GM19351 (cell line): ENCODE data around the gene CDK5R2.

Source experiments
- ATAC-seq: cut with Tn5 transposase; IDR thresholded peaks from one replicate; pipeline ENCODE4 v1.9.1; 2021; ENCODE audit warnings: mild to moderate bottlenecking, moderate library complexity; ENCODE audit not compliant: unreplicated experiment

CDK5R2 gene

DNA sequence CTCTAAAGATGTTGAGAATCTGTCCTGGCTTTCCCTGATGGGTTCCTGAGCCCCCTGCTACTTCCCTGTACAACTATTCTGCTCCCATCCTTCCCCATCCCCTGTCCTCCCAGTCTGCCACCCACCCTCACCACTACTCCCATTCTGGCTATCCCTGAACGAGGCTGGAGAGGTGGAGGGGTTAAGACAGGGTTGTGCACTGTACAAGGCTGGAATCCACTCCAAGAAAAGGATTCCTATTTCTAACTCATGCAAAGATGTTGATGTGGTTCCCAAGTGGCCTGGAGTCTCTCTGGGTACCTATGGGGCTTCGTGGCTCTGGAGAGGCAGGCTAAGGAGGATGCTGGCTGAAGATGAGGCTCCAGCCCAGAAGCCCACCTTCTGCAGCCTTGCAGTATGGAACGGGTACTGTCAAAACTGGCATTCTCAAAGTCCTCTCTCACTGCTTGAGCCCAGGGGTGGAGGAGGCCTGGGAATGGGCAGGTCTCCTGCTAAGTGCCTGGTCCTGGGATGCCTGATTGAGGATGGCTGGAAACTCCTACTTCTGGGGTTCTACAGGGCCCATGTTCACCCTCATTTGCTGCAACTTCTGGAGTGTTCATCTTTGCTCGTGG, 26.8 kb downstream of the CDK5R2 start:
- ATAC-seq = no peak

DNA sequence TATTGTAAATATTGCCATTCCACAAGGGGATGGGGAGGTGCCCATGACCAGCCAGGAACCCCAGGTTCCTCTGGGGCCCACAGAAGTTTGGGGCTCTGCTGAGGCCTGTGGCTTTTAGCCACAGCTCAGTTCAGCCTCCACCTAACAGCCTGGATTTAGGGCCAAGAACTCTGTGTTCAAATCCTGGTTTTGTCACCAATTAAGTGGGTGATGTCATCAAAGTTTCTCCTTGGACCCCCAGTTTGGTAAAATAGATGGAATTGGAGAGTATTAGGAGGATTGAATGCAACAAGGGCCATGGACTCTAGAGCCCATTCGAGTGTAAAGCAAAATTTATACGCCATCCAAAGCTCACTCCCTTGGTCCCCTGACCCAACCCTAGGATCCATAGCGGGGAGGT, 28.7 kb downstream of the CDK5R2 start:
- no peak for ATAC-seq

DNA sequence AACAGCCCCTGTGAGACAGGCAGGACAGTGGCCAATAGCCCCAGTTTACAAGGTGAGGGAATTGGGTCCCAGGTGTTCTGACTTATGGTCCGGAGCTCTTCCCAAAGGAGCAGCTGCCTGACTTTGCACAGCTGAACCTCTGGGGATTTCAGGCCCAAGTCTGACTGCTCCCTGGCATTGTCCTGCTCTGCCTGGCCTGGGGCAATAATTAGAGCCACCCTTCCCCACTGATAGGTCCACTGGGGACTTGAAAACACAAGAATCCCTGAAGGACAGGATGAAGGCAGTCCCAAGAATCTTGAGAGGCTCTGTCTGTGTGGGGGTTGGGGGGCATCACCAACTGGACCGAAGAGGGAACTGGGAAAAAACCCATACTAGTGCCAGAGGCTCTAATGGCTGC, 29.2 kb downstream of the CDK5R2 start:
- ATAC-seq = no peak

DNA sequence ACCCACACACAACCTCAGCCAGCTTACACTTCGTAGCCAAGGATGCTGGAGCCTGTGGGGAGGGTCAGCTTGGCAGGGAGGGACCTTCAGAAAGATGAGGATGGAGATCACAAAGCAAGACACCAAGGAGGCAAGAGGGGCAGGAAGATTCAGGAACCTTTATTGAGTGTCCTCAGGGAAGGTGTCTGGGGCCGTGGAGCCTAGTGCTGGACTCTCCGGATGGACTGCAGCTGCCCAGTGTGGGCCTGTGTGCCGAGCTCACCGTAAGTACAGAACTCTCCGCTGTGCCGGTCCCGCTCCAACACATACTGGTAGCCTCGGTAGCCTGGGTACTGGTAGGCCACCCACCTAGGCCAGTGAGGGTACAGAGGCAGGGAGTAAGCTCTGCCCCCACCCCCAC, 30.6 kb downstream of the CDK5R2 start:
- ATAC-seq = no peak

DNA sequence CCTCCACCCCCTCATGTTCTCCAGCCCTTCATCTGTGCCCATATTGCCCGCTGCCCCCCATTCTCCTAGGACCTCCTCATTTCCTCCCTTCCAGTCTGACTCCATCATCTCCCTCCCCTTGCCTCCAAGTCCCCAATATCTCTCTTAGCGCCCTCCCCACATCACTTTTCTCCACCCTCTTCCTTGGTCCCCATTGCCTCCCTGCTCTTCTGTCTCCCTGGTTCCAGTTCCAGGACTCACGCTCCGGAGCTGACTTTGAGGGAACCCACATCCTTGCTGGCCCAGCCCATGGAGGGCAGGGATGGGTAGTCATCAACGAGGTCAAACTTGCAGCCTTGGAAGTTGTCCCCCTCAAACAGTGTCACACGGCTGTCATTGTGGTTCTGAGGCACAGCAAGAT, 31.1 kb downstream of the CDK5R2 start:
- ATAC-seq = no peak

DNA sequence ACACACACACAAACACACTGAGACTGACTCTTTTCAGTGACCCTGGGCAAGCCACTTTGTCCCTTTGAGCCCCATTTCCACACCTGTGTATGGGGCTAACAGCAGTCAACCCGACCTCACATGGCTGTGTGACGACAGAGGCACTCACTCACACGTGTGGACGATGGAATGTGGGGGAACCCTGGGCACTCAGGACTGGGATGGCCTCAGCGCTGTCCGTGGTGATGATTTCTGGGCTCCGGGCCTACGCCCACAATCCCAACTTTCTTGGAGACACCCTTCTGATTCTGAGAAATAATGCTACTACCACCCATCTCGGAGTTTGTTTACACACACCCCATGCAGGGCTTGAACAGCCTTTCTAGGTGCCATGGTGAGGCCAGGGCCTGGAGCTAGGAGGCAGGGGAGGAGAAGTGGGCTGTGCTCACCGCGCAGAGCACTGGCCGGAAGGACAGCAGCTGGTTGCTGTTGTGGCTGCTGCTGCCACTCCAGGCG, 32.3 kb downstream of the CDK5R2 start:
- no peak for ATAC-seq

DNA sequence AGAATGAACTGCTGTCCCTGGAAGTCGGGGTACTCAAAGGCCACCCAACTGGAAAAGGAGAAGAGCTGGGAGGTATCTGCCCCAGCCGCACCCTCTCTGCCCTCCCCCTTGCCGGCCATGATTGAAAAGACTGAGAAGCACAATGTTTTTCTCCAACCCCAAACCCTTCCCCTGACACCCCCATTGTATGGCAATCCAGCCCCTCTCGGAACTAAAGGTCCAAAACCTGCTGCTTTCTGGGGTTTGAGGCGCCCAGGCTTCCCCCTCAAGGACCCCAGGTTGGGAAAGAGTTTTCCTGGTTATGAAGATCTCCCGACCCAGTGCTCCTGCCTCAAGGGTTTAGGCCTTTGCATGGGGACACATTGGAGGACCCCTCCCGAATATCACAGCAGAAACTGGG, 32.7 kb downstream of the CDK5R2 start:
- no peak for ATAC-seq

DNA sequence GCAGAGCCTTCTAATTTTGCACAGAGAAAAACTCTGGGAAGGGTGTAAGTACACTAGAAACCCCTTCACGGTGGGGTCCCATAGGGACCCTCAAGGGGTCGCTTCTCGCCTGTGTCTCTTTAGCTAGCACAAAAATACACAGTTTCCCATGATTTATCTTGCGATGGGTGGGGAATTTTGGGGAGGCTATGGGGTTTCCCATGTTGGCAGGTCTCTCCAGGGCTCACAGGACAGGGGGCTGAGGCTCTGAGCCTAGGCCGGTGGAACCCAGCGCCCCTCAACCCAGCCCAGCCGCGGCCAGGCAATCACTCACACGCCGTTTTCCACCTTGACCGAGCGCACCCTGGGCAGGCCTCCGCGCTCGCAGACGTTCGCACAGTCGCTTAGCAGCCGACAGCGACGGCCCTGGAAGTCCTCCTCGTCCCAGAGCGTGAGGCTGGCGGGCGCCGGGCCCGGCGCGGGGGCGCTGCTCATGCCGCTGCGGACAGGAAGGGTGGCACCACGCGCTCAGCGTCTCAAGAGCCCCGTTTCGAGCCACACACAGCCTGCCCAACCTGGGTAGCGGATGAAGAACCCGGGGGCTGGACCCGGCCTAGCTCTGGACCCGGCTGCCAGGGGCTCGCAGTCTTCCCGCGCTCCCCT, 33.4 kb downstream of the CDK5R2 start:
- ATAC-seq = no peak

DNA sequence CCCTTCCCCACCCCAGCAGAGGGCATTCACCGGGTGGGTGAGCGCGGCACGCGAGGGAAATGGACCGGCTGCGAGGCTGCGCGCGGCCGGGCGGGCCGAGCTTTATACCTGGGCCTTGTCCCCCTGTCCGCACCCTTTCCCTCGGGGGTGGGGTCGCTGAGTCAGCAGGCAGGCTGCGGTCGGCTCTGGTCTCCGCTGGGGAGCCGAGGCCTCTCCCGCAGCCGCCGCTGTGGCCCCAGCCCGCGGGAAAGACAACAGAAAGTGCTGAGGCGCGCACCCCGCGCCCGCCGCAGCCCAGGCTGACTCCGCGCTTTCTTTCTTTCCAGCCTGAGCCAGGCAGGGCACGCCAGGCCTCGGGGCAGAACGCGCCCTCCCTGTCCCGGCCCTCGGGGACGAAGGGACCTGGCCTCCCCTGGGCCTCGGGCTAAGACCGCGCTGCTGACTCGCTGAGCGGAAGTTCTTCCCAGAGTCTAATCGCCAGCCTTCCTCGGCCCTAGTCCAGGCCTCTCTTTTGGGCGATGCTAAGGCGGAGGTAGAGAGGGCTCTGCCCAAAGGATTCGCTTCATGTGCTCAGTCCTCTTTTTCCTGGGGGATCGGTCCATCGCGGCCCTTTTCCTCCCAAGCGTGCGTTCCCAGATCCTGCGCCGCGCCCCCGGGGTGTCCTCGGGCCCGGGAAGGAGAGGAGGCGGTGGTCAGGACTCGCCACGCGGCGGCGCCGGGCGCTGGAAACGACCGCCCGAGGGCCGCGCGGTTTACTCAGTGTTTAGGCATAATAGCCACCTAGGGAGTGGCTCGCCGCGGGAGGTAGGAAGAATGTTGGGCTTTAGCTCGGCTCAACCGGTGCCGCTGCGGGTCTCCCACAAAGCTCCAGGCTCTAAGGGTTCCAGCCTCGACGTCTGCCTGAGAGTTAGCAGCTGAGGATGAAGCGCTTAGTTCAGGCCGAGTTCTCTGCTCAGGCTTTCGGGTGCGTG, 34.2 kb downstream of the CDK5R2 start, which contains the start of gene CRYBA2:
Gene CRYBA2, minus strand, starts transcription at position 78 of the 971 bp plus-strand sequence. CDS start 246 bp downstream, outside the sequence.
- ATAC-seq = no peak

DNA sequence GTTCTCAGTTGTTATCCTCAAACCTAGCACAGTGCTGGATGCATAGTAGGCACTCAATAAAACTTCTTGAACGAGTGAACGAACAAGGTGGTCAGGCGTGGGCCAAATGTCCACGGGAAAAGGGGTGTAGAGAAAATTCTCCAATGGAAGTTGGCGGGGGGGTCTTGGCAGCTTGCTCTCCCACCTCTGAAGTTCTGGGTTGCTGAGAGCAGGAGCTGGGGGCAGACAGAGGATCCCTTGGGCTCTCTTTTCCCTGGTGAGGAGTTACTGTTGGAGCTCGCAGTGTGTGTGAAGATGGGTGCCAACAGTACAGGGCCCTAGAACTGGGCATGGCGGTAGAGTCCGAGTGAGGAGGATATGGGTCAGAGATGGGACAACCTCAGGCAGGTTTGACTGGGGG, 36.1 kb downstream of the CDK5R2 start:
- ATAC-seq = no peak

DNA sequence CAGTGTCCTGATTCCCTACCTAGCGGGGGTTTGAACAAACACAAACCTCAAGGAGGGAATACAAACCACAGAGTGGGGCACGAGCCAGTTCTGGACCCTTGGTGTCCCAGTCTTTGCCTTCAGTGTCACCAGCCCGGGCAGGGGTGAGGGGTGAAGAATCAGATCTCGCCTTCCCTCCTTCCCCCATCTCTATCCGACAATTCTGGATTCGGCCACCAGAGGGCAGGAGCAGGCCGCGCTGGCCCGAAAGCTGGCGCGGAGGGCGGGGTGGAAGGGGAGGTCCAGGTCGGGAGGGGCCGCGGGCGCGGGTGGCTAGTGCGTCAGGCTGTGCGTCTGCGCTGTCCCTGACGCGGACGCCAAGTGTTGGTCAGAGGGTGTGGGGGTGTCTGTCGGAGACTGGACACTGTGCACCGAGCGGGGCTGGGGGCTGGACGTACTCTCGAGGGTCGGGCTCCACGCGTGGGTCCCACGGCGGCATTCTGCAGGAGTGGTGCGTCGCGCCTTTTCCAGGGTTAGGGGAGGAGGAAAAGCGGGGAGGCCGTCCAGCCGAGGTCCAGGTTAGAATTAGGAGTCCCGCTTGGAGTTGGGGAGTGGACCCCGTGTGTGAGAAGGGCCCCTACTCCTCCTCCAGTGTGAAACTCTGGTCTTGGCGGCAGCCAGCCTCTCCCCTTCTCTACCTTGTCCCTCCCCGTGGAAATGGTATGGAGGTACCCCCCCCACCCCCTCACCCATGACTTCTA, 36.7 kb downstream of the CDK5R2 start:
- ATAC-seq = peak; percentile 70

DNA sequence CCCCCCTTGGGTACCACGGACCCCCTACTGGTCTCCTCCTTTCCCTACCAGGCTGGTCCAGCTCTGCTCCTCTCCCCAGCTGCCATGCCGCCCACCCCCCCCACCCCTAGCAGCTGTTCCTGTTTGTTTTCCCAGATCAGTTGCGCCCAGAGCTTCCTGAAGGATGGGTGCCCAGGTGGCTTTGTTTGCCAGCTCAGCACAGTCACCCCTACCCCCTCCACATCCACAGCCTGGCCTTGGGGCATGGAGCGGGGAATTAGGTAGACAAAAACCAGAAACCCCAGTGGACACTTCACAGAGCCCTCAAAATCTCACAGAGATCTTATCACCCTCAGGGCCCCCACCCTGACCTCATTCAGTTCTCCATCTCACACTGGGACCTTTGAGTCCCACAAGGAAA, 37.5 kb downstream of the CDK5R2 start:
- ATAC-seq = no peak

DNA sequence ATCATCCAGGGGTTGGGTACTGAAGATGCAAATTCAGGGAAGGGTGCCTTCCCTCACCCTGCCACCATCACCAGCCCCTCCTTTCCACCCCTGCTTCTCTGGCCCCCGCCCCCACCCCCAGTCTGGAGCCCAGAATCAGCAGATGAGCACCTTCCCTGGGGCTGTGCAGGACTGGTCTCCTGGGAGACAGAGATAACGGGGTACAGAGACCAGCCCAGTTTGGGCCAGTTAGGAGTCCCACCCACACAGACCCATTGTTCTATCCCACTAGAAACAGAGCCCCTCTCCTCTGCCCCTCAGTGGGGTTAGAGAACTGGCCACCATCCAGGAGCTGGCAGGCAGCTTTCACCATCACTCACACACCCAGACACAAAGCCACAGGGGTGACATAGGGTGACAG, 38.3 kb downstream of the CDK5R2 start:
- ATAC-seq = no peak

DNA sequence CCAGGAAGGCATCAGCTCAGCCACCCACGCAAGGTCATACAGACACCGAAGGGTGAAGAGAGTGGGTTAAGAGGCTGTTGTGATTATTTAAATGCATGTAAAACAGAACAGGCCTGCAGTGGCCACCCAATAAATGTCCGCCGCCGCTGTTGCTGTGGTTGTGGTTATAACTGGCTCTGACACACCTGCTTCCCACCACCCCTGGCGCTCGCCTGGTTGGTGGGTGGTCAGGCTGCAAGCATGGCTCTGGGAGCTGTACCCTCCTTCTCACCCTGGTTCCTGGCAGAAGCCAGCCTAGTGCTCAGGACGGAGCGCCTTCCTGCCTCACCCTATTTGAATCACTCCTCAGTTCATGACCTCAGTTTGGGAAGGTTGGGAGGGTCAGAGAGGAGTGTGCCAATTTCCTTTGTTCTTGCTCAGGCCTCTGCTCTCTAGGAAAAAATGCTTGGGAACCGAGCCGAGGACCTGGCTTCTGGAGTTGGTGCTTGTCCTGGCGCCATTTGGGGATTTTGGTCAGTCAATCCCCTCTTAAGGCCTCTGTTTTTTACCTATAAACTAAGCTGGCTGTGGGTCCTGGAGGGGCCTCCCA, 39.0 kb downstream of the CDK5R2 start:
- ATAC-seq = no peak

DNA sequence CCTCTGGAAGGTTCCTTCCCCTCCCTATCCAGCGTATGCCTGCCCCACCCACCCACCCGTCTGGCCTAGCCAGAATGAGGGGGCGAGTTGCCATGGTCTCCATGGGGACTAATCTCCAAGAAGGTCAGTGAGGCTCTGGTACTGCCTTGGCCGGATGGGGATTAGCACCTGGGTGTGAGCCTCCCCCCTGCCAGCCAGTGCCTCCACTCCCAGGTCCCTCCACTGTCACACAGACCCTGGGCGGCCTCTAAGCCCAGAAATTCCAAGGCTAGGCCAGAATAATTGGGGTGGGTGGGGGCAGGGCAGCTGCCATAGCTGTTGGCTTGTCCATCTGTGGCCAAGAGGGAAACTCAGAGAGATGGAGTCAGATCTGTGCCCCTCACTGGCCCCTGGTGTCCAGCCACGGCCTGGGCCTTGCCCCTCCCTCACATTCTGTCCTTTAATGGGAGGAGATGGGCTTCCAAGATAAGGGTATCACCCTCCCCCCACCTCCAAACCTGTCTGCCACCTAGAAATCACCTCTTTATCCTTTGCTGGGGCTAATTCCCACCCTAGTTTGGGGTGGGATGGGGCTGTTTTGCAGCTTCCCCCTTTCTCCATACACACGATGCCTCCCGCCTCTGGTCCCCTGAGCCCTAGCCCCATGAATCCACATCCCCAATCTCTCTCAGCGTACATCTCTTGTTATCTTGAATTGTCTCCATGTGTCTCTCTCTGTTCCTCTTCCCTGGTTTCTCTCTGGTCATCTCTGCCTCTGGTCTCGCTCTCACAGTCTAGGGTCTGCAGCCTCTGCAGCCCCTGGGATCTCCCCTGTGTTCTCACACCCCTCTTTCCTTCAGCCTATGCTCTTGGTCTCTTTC, 39.8 kb downstream of the CDK5R2 start:
- ATAC-seq = no peak

DNA sequence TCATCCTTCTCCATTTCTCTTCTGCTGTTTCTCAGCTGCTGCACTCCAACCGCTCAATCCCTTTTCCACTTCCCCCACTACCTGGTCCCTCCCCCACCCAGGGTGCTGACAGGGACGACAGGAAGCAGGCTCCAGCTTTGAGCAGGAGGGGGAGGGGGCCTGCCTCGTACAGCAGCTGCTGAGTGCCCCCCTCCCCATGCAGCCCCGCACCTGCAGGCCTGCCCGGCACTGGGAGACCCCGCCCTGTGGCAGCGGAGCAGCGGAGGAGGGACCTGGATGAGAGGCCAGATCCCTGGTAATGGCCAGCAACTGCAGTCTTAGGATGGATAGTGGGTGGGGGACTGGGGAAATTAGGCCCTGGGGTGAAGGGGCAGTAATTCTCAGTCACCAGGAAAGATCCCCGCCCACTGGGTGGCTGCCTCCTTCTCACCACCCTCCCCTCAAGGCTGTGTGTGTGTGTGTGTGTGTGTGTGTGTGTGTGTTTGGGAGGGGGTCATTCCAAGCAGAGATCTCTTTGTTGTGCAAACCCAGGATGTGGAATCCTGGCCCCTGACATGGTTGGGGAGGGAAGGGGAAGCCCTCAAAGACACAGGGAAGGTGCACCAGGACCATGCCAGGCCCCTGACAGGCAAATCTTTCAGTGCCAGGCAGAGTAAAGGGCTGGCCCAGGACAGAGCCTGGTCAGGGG, 40.6 kb downstream of the CDK5R2 start:
- ATAC-seq = no peak

DNA sequence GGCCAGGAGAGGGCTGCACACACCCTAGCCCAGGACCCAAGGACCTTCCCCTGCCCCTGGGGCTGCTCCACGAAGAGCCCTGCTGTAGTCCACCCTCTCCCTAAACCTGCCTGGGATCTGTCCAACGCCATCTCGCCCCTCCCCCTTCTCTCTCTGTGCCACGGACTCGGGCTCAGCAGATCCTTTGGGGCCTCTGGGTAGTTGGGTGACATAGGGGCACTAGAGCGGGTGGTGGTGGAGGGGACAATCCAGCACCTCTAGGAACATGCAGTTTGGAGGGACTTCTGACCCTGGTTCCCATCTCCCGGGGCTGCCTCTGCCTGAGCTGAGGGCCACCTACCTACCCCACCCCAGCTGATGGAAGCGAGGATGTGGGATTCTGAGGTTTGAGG, 41.1 kb downstream of the CDK5R2 start:
- no peak for ATAC-seq

DNA sequence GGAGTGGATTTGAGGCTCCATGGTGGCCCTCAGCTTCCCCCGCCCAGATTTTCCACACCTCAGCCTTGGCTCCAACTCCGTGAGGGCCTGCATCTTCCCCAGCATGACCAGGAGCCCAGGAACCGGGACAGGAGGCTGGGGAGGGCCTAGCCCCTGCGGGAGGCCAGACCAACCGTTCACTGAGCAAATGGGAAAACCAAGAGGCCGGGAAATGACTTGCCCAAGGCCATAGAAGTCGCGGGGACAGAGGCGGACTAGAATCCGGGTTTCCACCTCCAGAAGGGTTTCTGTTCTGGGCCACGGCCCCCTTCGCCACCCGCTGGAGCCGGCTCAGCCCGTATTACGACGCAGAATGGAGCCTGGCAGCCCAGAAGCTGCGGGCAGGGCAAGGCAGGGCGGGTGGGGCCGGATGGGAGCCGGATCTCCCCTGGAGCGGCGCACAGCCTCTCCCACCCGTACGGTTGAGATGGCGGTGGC, 41.7 kb downstream of the CDK5R2 start:
- no peak for ATAC-seq
